ENCODE results near the gene FANCE.
A peak's percentile ranks its signal among the peaks of the same experiment; 100 is the strongest.
"Not testable (repeated sequence)": the region's sequence is repeated elsewhere in the genome, so short reads cannot be mapped to it uniquely, and the experiment has no call there.

FANCE gene

DNA sequence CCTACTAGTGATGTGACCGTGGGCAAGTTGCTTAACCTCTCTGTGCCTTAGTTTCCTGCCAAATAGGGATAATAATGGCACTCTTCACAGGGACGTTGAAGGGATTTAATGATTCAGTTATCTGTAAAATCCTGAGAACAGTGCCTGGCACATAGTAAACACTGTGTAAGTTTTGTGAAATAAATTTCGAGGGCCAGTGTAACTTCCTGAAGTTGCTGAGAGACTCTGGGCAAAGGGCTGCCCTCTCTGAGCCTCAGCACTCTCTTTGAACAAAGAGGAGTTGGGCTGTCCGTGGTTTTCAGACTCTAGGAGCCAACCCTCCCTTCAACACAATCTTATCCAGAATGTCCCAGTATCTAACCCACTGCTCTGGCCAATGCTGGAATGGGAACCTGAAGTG is 47.2 kb downstream of the FANCE start:
- no peak for DNase-seq

DNA sequence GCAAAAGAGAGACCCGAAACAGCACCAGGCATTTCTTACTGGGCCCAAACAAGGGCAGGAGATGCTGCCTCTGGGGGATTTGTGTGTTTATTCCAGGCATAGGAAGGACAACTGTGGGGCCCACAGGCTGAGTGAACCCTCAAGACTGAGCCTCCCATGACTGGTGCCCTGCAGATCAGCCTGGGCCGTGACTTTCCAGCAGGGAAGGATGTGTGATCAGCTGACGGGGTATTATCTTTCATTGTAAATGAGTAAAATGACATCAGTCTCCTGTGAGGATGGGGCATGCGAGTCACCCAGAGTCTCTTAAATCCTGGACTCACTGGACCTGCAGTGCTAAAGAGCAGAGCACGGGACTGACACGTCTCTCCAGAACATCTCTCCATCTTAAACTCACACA is 48.6 kb downstream of the FANCE start:
- DNase-seq = peak; percentile 12

DNA sequence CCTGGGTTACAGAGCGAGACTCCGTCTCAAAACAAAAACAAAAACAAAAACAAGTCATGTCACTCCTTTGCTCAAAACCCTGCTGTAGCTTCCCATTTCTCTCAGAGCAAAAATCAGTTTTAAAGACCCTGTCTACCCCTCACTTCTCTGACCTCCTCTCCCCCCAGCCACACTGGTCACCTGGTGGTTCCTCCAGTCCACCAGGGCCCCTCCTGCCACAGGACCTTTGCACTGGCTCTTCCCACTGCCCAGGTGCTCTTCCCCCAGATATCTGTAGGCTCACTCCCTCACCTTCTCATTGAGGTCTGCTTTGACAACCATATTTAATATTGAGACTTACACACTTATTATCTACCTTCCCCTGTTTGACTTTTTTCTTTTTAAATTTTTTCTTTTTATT is 49.6 kb downstream of the FANCE start:
- DNase-seq = no peak

DNA sequence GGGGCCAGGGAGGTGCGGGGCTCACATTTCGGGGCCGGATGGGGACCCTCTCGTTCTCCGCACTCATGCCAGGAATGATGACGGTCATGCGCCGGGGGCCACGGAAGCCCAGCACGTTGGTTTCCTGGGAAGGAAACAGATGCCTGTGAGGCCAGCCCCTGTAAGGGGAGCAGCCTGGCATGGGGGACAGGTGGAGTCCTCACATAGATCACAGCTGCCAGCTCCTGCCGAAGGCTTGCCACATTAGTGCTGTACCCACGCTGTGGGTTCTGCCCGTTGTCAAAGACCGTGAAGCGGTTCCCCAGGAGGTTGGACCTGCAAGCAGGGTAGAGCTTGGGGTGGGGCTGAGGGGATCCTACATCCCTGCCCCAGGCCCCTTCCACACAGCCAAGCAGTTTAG is 51.4 kb downstream of the FANCE start:
- no peak for DNase-seq

DNA sequence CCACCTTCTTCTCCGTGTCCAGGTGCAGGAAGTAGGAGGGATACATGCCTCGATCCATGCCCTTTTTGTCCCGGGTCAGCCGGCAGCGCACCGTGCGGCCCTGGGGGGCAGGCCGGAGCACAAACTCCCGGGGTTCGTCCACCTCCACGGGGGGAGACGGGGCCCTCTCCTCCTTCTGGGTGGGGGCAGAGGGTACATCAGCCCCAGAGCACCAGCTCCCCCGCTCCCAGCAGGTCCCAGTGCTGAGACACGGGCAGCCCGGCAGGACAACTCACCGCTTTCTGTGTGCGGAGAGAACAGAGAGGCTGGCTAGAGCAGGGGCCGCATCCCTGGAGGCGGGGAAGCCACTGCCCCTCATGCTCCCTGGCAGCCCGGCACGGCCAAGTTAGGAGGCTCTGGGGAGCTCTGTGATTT is 53.9 kb downstream of the FANCE start:
- DNase-seq = no peak

DNA sequence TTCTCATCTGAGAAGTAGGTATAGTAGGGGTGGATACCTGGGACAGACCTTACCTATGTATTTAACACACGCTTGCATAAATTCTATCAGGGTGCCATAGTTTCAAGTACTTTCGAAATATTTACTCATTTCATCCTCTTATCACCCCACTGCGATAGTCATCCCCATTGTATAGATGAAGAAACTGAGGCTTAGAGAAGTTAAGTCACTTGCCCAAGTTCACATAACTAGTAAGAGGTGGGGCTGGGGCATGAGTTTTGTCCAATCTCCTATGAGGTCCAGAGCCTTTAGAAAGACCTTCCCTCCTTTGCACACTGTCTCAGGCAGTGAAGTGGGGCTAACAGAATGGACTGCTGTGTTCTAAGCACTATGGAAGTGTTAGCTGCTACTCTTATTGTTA is 54.4 kb downstream of the FANCE start:
- DNase-seq = no peak

DNA sequence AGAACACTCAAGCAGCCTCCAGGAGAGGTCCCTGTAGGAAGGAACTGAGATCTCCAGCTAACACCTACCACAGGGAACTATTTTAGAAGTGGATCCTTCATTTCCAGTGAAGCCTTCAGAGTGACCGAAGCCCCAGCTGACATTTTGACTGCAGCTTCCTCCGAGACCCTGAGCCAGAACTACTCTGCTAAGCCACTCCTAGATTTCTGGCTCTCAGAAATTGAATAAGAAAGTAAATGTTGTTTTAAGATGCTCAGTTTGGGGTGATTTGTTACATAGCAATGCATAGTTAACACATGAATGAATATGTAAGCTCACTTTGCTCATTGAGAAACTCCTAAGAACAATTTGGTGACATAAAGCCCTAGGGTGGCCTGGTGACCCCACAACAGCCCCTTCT is 55.1 kb downstream of the FANCE start:
- DNase-seq = no peak

DNA sequence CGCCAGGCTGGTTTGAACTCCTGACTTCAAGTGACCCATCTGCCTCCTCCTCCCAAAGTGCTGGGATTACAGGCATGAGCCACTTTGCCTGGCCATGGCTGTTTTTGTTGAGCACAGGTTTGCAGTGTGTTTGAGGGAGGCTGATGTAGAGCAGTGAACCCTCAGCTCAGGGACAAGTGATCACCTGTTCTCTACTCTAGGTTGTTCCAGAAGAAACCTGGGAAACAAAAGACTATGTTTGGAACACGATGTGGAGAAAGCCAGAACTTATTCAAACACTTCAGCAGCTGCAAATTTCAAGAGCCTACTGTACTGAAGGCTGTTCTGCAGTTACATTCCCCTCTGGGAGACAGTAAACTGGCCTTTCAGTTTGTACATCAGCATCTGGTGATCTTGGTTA is 55.9 kb downstream of the FANCE start:
- no peak for DNase-seq

DNA sequence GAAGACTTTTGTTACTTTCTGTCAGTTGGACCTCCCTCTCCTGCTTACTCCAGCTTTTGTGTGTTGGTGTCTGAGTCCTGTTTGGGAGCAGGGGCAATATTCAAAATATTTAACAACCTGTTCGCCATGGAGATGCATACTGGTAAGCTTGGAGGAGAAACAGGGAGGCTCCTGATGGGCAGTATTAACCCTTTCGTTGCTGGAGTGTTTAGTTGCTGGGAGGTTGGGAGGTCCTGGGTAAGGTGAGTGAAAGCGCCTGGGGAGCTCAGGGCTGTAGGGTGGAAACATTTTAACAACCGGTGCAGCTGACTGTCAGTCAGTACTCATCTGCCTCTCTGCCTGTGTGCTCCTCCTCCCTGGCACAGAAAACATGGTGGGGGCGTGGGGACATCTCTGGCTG is 56.4 kb downstream of the FANCE start:
- no peak for DNase-seq

DNA sequence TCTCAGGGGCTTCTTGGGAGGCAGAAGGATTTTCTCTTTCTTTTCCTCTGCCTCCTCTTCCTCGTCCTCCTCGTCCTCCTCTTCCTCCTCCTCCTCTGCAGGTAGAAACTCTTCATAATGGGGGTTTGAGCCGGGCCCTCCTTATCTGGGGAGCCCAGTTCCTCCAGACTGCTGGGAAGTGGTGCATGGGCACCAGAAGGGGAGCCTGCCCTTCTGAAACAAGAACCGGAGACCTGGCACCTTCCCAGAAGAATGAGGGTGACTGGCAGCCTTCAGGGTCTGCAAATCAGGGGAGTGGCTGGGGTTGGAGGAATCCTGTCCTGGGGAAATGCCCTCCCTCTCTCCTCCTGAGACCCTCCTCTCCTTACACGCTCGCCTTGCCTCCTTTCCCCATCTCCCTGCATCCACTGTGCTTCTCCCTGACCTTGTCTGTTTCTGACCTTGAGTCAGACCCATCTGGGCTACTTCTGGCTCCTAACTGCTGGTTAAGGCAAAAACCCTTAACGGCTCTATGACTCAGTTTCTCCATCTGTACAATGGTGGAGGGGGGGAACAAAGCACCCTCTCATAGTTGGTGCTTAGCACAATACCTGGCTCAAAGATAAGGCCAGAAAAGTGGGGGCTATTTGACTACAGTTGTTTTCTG is 58.9 kb downstream of the FANCE start:
- DNase-seq = no peak

DNA sequence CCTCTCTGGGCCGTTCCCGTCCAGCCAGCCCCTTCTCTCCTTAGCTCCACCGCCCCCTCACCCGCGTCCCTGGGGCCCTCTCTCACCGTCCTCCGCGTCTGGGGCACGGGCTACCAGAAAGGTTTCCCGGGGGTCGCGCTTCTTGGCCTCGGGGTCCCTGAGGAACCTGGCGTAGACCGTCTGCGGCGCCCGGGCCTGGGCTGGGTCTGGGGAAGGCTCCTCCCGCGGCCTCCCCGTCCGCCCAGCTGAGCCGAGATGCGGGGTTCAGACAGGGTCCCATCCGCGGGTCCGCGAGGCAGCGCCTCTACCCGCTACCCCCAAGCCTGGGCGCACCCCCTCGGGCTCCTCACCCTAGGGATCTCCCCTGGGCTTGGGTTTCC is 59.4 kb downstream of the FANCE start:
- DNase-seq = no peak

DNA sequence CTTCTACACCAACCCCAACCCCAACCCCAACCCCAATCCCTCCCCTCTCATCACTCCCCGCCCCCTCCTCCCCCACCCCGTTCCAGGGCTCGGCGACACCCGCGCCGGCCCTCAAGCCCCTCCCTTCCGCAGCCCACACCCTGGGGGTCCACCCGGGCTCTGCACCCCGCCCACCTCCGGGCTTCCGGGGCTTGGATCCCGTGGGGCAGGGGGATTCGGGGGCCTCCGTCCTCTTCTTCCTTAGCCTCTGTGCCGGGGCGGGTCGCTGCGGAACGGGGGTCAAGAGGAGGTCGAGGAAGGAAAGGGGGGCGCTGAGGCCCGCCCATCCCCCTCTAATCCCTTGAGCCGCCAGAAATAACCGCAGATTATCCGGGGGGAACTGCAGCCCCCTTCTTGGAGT is 59.9 kb downstream of the FANCE start:
- DNase-seq = no peak

DNA sequence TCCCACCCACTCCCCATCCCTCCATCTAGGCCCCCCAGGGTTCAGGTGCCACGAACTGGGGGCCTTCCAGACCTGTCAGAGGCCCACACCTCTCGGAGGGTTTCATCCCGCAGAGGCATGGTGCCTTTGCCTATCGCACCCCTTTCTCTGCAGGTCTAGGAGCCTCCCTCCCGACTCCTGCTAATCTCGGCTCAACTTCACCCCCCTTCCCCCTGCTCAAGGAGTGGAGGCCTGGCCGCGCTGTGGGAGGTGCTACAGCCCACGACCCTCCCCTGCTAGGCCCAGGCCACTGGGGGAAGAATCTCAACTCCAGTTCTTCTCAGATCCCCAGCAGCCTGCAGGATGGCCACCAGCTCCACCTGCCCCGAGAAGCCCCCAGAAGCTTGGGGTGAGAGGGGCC is 60.6 kb downstream of the FANCE start, which contains the start of gene TULP1:
Gene TULP1 (minus strand): TSS at position 157 of the 400 bp plus-strand sequence. CDS start 38 bp downstream, at position 119.
- DNase-seq = no peak

DNA sequence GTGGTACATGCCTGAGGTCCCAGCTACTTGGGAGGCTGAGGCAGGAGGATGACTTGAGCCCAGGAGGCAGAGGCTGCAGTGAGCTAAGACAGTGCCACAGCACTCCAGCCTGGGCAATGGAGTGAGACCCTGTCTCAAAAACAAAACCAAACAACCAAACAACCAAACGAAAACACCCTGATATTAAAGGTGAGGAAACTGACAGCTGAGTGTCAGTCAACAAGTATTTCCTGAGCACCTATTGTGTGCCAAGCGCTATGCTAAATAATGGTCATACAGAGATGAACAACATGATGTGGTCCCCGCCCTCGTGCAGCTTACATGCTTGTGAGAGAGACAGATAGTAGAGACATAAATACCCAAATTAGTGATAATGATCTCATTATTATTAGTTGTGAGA is 62.4 kb downstream of the FANCE start:
- DNase-seq = no peak

DNA sequence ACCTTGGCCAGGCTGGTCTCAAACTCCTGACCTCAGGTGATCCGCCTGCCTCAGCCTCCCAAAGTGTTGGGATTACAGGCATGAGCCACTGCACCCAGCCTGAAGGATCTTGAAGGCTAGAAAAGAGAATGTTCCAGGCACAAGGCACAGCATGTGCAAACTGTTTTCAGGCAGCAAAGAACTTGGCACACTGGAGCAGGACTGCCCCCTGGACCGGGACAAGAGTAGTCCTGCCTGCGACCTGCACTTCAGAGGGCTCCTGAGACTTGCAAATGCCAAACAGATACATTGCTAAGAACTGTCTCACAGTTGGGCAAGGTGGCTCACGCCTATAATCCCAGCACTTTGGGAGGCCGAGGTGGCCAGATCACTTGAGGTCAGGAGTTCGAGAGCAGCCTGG is 63.8 kb downstream of the FANCE start:
- DNase-seq = not testable (repeated sequence)
